Measurements from ENCODE around the gene PALS1.

GRCh38 chr14:67228325-67228984 is 12.8 kb upstream of the PALS1 start:
- no peak for TF ChIP-seq CTCF (conservative IDR thresholded peaks at IDR 0.05)
- no peak for TF ChIP-seq ZFX (IDR thresholded peaks at IDR 0.05)

All from C4-2B (cell line).